Right forelimb (tissue), 1 donor: ENCODE results near the gene RHOD.

Experiments used
- DNase-seq: peaks from one replicate; pipeline ENCODE4 v3.0.0-alpha.2; 2018

The RHOD gene

DNA sequence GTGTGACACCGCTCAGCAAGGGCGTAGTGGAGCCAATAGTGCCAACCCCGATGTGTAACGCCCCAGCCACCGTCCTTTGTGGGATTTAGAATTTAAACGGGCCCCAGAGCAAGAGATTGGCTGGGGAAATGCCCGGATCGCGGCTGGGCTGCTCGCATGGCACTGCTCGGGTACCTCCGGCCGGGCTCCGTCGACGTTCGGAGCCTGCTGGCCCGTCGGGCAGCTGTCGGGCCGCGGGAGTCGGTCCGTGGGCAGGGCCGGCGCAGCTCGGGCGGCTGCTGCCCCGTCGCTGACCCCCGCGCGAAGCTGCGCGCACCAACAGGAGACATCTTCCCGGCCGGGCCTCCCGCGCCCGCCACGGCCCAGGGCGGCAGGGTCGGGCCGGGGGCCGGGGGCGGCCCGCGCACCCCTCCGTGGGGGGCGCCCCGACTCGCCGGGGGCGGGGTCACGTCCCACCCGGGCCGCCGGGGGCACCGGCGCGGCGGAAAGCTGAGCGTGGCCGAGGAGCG is 61.1 kb downstream of the RHOD start:
- DNase-seq = peak; percentile 68

DNA sequence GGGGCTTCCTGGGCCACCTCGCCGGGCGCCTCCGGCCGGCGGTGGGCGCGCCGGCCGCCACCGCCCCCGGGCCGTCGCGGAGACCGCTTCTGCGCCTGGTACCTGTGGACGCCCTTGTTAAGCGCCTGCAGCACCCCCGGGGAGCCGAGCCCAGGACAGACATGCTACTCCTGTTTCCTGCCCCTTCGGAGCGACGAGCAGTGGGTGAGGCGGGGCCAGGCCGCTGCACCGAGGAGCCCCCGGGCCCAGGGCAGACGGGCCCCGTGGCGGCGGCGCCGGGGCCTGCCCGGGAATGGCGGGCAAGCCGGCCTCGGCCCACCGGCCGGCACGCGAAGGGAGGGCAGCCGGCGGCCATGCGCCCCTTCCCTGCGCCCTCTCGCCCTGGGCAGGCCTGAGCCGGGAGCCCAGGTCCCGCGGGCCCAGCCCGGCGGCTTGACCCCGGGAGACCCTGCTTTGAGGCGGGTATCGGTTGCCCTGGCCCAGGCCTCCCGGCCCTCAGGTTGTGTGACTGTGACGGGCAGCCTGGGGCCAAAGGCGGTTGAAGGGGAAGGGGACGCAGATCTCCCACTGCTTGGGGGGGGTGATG is 61.6 kb downstream of the RHOD start:
- no peak for DNase-seq

DNA sequence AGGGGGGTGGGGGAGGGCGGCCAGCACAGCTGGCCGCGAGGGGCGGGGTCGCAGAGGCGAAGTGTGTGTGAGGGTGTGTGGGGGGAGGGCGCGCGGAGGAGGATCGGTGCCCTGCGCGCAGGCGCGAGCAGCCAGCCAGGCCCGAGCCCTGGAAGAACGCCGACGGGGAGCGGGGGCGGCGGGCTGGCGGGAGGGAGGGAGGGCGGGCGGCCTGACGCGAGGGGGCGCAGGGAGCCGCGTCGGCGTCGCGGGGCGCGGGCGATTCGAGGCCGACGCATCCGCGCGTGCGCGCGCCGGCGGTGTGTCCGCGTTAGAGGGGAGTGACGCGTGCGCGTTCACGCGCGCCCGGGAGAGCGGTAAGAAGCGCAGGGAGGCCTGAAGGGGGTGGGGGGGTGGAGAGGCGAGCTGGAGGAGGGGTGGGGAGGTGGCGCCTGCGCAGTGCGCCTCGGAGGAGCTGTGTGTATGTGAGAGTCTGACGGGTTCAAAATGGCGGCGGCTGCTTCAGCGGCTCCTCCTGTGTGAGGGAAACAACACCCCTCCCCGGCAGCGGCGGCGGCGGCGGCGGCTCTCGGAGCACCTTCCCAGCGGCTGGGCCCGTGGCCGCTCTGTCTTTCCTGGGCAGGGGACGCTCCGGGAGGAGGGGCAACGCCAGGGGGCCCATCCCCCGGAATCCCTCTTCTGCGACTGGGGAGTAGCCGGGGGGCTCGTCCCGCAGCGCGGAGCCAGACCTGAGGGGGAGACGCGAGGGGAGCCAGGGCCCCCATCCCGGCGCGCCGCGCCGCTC is 62.3 kb downstream of the RHOD start, which contains the start of gene KDM2A:
TSS of gene KDM2A (plus strand) at position 463 of the 784 bp plus-strand sequence. CDS start 2,054 bp downstream, outside the sequence.
- peak; percentile 100 for DNase-seq

DNA sequence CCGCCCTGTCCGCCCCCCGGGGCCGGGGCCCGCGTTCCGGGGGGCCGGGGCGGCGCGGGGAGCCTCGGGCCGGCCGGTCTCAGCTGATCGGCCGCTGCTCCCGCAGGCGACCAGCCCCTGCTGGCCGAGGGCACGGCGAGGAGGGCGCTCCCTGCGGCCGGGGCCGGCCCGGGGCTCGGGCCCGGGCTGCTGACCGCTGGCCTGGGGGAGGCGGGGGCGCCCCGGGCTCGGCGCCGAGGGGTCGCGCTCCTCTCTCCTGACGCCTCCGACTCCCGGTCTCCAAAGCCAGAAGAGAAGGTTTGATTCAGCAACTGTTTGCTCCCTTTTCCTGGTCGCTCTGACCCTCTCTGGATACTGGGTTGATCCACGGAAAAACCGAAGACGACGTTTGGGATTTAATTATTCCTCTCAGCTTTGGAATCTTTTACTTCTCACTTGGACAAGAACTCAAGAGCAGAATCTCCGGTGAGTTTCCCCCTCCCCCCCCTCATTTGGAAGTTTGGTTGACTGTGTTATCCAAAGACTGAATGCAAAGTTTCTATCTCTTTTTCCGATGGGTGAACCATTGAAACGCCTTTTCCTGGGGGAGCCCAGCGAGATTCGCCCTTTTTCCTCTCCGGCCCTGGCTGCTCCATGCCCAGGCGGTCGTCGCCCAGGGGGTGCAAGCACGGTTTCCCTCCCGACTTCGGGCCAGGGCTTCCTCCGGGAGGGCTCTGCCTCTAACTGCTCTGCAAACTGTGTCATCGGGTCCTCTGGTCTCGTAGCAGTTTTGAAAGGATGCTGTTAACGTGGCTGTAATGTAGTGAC is 63.1 kb downstream of the RHOD start:
- peak; percentile 50 for DNase-seq

DNA sequence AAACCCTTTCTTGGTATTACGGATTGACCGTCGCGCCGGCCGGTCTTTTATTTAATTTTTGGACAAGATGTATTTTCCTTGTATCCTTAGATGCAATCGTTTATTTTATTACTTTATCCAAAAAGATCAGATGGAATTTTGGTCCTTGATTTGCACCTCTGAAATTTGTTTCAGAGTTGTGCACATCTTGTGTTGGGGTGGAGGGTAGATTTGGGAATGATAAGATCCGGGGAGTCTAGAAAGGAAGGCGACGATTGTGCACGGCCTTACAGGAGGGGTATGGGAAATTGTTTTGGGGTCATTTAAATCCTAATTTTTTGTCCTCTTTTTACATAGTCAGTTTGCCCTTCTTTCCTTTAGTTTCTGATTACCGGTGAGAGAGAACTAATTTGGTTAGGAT is 63.8 kb downstream of the RHOD start:
- DNase-seq = no peak

DNA sequence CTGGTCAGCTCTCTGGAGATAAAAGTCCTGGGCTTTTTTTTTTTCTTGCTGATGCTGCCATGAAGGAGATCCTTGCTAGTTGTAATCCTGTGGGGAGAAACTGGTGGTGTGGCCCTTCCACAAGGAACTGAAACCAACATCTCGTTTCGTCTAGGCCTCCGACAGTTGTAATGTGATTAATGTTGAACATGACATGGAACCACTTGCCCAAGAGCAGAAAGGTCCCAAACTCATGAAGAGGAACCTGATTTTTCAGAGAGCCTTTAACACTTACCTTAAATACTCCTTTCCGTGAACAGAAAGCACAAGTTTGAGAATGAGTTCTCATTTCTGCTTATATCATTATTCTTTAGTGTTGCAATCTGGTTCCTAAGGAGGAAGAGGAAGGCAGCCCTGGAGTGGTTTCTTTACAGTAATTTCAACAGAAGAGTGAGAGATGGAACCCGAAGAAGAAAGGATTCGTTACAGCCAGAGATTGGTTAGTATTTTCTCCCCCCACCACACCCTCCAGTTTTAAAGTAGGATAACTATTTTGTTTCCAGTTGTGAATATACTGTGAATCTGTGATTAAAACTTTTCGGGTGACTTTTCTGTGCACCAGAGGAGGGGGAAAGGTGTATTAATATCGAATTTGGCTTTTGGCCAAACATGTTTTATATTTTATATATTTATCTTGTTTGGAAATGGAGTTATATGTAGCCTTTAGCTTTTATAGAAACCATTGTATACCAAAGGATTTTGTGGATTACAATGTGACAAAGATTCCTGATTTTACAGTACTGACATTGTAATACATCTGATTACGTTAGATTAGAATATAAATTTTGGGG is 64.4 kb downstream of the RHOD start:
- DNase-seq = no peak
